Islet of Langerhans (tissue), 1 donor: ENCODE data around the gene PAGR1.

Source experiments
- FAIRE-seq: peaks from one replicate; lab custom pipeline; 2011; peaks lifted over from hg19 to GRCh38; lab: Jason Lieb, UNC

Gene PAGR1

GRCh38 chr16:29837841-29838240, 21.9 kb downstream of the PAGR1 start:
- no peak for FAIRE-seq

- no peak for FAIRE-seq
Measured at GRCh38 chr16:29839822-29840221, 23.9 kb downstream of the PAGR1 start.

- FAIRE-seq: no peak
Measured at GRCh38 chr16:29840240-29840639, 24.3 kb downstream of the PAGR1 start.

GRCh38 chr16:29841631-29842030, 25.7 kb downstream of the PAGR1 start:
- FAIRE-seq: no peak

GRCh38 chr16:29842732-29843346, 26.9 kb downstream of the PAGR1 start:
- FAIRE-seq: no peak

- FAIRE-seq: no peak
Measured at GRCh38 chr16:29843931-29844330, 28.0 kb downstream of the PAGR1 start.

GRCh38 chr16:29844575-29845331, 28.8 kb downstream of the PAGR1 start:
- no peak for FAIRE-seq

- no peak for FAIRE-seq
Measured at GRCh38 chr16:29845656-29846055, 29.7 kb downstream of the PAGR1 start.

- no peak for FAIRE-seq
Measured at GRCh38 chr16:29848420-29849297, 32.7 kb downstream of the PAGR1 start.

GRCh38 chr16:29849505-29849904, 33.6 kb downstream of the PAGR1 start:
- no peak for FAIRE-seq

- no peak for FAIRE-seq
Measured at GRCh38 chr16:29850998-29851397, 35.0 kb downstream of the PAGR1 start.

- no peak for FAIRE-seq
Measured at GRCh38 chr16:29852654-29853053, 36.7 kb downstream of the PAGR1 start.

GRCh38 chr16:29854520-29855100, 38.7 kb downstream of the PAGR1 start:
- no peak for FAIRE-seq

- FAIRE-seq: no peak
Measured at GRCh38 chr16:29857133-29857760, 41.3 kb downstream of the PAGR1 start.

GRCh38 chr16:29858149-29858849, 42.3 kb downstream of the PAGR1 start:
- no peak for FAIRE-seq

GRCh38 chr16:29858974-29859373, 43.0 kb downstream of the PAGR1 start:
- FAIRE-seq: no peak

- FAIRE-seq: no peak
Measured at GRCh38 chr16:29860218-29860617, 44.3 kb downstream of the PAGR1 start.

GRCh38 chr16:29862383-29862883, 46.5 kb downstream of the PAGR1 start:
- no peak for FAIRE-seq

- FAIRE-seq: peak; percentile 70
Measured at GRCh38 chr16:29862884-29863668, 47.1 kb downstream of the PAGR1 start, which contains the start of gene CDIPT. Gene CDIPT, minus strand, starts transcription at chr16:29863226. Its CDS starts 369 bp downstream, at chr16:29862857.

- no peak for FAIRE-seq
Measured at GRCh38 chr16:29863669-29863984, 47.7 kb downstream of the PAGR1 start.

GRCh38 chr16:29864205-29864604, 48.3 kb downstream of the PAGR1 start:
- FAIRE-seq: no peak
